T-helper 2 cell treated with Interferon-gamma antibody and Interleukin-4, amounts not matched to agents 5 μg/mL and 100 μg/mL, for 36 hours (primary cell): Measurements from ENCODE around the gene PAH.
"Not testable (repeated sequence)": the region's sequence is repeated elsewhere in the genome, so short reads cannot be mapped to it uniquely, and the experiment has no call there.

ENCODE experiments used
- DNase-seq: peaks from one replicate; pipeline ENCODE4 v3.0.0; 2021; ENCODE audit warnings: low spot score
- H3K27ac Mint-ChIP-seq: one replicate; pipeline ENCODE4 v1.8.0; 2021; ENCODE audit warnings: mild to moderate bottlenecking, mixed read lengths
- H3K27me3 Mint-ChIP-seq: one replicate; pipeline ENCODE4 v1.8.0; 2021; ENCODE audit warnings: low read depth, mixed read lengths
- H3K36me3 Mint-ChIP-seq: one replicate; pipeline ENCODE4 v1.8.0; 2021; ENCODE audit warnings: low read depth, mixed read lengths
- H3K4me1 Mint-ChIP-seq: one replicate; pipeline ENCODE4 v1.8.0; 2021; ENCODE audit warnings: low read depth, mixed read lengths
- H3K4me3 Mint-ChIP-seq: one replicate; pipeline ENCODE4 v1.8.0; 2022; ENCODE audit warnings: mild to moderate bottlenecking, moderate library complexity, mixed read lengths
- H3K9me3 Mint-ChIP-seq: one replicate; pipeline ENCODE4 v1.8.0; 2021; ENCODE audit warnings: mixed read lengths

The PAH gene

DNA sequence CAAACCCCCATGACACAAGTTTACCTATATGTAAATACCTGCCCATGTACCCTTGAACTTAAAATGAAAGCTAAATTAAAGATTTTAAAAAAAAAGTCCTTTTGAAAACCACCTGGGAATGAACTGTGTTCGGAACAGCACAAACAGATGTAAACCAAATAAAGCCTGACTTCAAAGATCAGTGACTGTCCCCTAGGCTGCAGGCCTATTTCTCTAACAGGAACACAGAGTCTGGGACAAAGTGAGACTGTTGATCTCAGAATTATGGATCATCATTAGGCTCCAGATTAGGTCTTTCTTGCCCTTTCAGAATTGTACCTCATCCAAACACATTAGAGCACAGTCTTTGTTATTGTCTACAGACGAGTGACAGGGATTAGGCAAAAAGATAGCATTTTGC is 54.6 kb downstream of the PAH start:
- H3K4me3 Mint-ChIP-seq: no peak overlapping the region
- H3K27me3 Mint-ChIP-seq: no peaks in the 10 kb centered on the region
- DNase-seq: no peak
- no peak overlapping the region for H3K27ac Mint-ChIP-seq
- H3K36me3 Mint-ChIP-seq: no peaks in the 10 kb centered on the region
- H3K9me3 Mint-ChIP-seq: peaks cover 7% of the 10 kb centered on the region
- no peaks in the 10 kb centered on the region for H3K4me1 Mint-ChIP-seq

DNA sequence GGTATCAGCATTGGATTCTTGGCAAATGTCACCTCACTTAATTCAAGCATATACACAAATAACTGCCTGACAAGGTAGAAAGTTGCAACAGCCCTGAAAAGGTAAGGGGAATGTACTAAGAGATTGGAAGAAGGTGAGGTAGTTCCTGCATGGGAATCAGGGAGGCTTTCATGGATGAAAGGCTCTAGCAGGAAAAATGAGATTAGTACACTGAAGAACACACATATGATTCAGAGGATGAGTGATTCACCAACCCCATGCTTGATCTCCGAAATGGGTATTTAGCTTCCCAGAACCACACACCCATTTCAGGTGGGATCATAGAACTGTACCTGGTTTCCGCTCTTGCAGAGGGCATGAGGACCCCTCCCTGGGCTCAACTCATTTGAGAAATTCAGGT is 65.8 kb downstream of the PAH start:
- Mint-ChIP-seq H3K4me1 (no peaks in the 10 kb centered on the region), H3K4me3 (no peak overlapping the region), H3K27ac (no peak overlapping the region), H3K27me3 (peaks cover 2% of the 10 kb centered on the region), H3K36me3 (no peaks in the 10 kb centered on the region), H3K9me3 (no peaks in the 10 kb centered on the region)
- DNase-seq: no peak

DNA sequence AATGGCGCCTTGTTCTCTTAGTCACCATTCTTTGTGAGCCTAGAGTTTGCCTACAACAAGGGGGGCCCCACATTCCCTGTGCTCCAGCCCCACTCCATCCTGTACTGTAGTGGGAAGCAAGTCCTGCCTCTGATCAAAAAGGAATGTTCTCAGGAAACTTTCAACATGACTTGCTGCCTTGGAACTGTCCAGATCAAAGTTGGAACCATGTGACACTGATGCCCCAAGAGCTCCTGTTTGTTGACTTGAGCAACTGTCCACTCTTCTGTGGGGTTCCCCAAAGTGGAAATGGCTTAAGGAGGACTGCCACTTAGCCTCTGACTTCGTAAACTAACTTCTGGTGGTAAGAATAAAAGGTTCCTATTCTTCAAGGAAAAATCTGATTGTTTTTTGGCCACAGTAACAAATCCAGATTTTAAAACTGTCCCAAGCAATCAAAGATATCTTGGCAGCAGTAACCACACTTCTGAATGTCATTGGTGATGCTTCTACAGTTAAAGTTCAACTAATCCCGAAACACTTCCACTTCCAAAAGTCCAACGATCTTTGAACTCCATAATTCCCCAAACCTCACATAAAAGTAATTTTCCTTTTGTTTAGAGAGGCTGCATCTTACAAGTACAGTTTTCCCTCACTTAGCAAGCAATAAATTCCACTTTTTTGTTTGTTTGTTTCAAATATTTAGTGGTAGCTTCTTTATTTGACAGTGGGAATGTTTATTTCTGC is 67.2 kb downstream of the PAH start:
- no peak overlapping the region for H3K27ac Mint-ChIP-seq
- DNase-seq: no peak
- H3K36me3 Mint-ChIP-seq: no peaks in the 10 kb centered on the region
- no peak overlapping the region for H3K4me3 Mint-ChIP-seq
- no peaks in the 10 kb centered on the region for H3K9me3 Mint-ChIP-seq
- peaks cover 2% of the 10 kb centered on the region for H3K27me3 Mint-ChIP-seq
- H3K4me1 Mint-ChIP-seq: no peaks in the 10 kb centered on the region

DNA sequence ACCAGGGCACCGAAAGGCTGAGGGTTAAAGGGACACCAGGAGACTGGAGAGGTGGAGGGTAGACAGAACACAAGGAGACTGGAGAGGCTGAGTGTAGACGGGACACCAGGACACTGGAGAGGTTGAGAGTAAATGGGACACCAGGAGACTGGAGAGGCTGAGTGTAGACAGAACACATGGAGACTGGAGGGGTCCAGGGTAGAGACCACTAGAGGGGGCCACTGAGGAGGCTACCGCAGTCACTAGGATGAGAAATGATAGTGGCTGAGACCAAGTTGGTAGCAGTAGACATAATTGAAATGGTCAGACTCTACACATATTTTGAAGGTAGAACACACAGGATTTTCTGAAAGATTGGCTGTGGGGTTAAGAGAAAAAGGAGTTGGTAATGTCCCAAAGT is 68.2 kb downstream of the PAH start:
- Mint-ChIP-seq H3K9me3 (no peaks in the 10 kb centered on the region), H3K4me1 (no peaks in the 10 kb centered on the region), H3K27ac (no peak overlapping the region), H3K36me3 (no peaks in the 10 kb centered on the region), H3K4me3 (no peak overlapping the region), H3K27me3 (no peaks in the 10 kb centered on the region)
- DNase-seq: no peak

DNA sequence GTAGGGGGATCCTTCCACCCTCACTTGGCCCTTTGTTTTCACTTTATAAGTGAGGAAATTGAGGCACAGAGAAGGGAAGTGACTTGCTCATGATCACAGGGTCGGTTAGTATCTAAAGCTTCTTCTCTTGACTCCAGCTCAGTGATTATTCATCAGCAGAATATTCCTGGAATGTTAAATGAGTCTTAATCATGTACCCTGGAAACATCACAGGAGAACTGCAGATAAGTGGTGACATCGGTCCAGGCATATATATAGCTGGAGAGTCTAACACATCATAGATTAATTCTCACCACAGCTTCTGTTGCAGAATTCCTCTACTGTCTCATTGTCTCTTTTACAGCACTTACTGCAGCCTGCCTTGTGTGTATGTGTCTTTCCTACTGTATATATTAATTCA is 69.9 kb downstream of the PAH start:
- no peaks in the 10 kb centered on the region for H3K36me3 Mint-ChIP-seq
- DNase-seq: no peak
- H3K4me3 Mint-ChIP-seq: no peak overlapping the region
- H3K27ac Mint-ChIP-seq: no peak overlapping the region
- H3K27me3 Mint-ChIP-seq: no peaks in the 10 kb centered on the region
- no peaks in the 10 kb centered on the region for H3K4me1 Mint-ChIP-seq
- no peaks in the 10 kb centered on the region for H3K9me3 Mint-ChIP-seq

DNA sequence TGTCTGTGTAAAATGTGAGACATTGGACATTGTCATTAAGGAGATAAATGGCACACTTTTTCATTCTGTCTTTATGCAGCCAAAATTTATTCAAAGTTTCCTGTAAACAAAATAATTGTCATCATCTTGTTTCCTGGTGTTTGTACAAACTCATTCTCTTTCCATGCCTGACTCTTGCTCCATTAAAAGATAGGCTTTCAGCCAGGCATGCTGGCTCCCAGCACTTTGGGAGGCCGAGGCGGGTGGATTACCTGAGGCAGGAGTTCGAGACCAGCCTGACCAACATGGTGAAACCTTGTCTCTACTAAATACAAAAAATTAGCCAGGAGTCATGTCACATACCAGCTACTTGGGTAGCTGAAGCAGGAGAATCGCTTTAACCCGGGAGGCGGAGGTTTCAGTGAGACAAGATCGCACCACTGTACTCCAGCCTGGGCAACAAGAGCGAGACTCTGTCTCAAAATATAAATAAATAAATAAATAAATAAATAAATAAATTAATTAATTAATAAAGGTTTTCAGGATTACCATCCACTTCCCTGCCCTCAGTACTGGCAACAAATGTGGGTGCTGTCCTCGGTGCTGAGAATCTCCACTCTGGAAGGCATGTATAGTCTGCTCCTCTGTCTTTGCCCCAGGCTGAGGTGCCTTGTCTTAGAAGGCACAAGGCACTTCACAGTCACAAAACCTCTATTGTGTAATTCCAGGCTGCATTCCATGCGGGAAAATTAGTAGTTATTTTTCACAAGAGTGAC is 83.2 kb downstream of the PAH start:
- no peak overlapping the region for H3K27ac Mint-ChIP-seq

DNA sequence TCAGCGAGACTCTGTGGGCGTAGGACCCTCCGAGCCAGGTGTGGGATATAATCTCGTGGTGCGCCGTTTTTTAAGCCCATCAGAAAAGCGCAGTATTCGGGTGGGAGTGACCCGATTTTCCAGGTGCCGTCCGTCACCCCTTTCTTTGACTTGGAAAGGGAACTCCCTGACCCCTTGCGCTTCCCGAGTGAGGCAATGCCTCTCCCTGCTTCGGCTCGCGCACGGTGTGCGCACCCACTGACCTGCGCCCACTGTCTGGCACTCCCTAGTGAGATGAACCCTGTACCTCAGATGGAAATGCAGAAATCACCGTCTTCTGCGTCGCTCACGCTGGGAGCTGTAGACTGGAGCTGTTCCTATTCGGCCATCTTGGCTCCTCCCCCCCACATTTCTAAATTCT is 84.2 kb downstream of the PAH start:
- not testable (repeated sequence) for H3K27ac Mint-ChIP-seq, H3K9me3 Mint-ChIP-seq, H3K27me3 Mint-ChIP-seq, DNase-seq, H3K4me3 Mint-ChIP-seq, H3K4me1 Mint-ChIP-seq, H3K36me3 Mint-ChIP-seq

More for the DNA sequence above, 83.2 kb downstream of the PAH start:
- no peaks in the 10 kb centered on the region for H3K27me3 Mint-ChIP-seq
- no peak for DNase-seq
- H3K4me3 Mint-ChIP-seq: no peak overlapping the region
- no peaks in the 10 kb centered on the region for H3K36me3 Mint-ChIP-seq
- no peaks in the 10 kb centered on the region for H3K4me1 Mint-ChIP-seq
- H3K9me3 Mint-ChIP-seq: no peaks in the 10 kb centered on the region

DNA sequence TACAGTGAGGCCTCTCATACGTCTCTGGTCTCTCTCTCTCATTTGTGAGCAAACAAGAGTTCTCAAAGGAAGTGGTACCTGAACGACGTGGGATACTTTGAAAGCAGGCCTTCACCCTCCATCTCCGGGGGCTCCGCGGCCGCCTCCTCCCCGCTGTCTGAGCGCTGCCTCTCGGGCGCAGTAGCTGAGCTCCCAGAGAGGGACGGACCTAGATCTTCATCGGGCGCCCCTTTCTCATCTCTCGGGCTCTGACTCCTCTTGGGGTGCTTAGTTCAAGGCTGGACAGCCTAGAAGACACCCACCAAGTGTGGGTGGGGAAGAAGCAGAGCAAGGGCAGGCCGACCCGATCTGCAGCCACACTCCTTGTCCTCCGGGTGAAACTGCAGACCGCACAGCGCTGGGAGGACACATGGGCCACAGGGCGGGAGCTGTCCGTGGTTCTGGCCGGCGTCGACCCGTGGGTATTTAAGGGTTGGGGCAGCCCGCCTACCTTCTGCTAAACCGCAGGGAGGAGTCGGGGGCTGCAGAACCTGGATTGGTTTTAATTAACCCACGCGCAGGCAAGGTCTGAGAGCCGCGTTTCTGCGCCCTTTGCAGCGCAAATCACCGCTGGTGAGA is 92.7 kb downstream of the PAH start:
- H3K27ac Mint-ChIP-seq: no peak overlapping the region
- H3K27me3 Mint-ChIP-seq: peaks cover 18% of the 10 kb centered on the region
- no peaks in the 10 kb centered on the region for H3K9me3 Mint-ChIP-seq
- no peaks in the 10 kb centered on the region for H3K4me1 Mint-ChIP-seq
- H3K4me3 Mint-ChIP-seq: no peak overlapping the region
- no peak for DNase-seq
- H3K36me3 Mint-ChIP-seq: no peaks in the 10 kb centered on the region

DNA sequence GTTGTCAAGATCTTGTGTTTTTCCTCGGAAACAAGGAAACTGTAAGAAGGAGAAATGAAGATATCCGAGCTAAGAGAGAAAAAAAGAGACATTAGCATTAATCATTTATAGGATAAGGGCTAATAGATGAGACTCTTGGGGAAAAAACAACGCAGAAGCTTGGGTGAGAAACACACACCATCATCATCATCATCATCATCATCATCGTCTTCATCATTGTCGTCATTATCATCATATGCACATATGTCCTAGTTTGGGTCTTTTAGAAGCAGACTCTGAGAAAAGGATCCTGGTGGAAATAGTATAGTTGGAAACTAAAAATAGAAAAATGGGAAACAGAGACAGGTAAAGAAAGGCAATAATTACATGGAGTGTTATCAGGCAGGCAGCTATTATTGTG is 95.9 kb downstream of the PAH start:
- no peak for DNase-seq
- Mint-ChIP-seq H3K9me3 (no peaks in the 10 kb centered on the region), H3K27me3 (peaks cover 18% of the 10 kb centered on the region), H3K4me3 (no peak overlapping the region), H3K27ac (no peak overlapping the region), H3K36me3 (no peaks in the 10 kb centered on the region), H3K4me1 (no peaks in the 10 kb centered on the region)

DNA sequence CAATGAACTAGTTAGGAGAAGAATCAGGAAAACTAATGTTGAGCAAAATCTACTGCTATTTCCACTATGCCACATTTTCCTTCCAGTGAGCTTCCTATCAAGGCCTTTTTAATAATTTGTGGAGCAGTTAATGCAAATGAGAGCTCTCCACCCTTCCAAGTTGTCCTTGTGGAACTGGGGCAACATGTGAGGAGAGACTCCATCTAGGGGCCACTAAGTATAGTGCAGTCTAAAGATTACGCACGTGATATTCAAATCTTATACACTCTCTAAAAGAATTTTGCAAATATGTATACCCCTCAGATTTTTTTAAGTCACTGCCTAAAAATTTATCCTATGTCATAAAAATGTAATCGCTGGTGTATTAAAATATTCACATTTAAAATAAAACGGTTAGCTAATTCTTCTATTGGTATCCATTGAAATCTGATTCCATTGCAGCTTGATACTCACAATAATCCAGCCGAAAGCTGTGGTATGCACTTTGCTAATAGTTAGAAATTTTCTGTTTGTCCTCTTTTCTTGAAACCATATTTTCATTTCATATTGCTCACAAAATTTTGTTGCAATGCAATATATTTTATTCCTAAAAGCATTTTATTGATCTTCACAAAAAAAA is 100.1 kb downstream of the PAH start:
- no peaks in the 10 kb centered on the region for H3K9me3 Mint-ChIP-seq
- no peaks in the 10 kb centered on the region for H3K36me3 Mint-ChIP-seq
- no peaks in the 10 kb centered on the region for H3K27me3 Mint-ChIP-seq
- no peak overlapping the region for H3K27ac Mint-ChIP-seq
- H3K4me3 Mint-ChIP-seq: no peak overlapping the region
- no peaks in the 10 kb centered on the region for H3K4me1 Mint-ChIP-seq
- DNase-seq: no peak

DNA sequence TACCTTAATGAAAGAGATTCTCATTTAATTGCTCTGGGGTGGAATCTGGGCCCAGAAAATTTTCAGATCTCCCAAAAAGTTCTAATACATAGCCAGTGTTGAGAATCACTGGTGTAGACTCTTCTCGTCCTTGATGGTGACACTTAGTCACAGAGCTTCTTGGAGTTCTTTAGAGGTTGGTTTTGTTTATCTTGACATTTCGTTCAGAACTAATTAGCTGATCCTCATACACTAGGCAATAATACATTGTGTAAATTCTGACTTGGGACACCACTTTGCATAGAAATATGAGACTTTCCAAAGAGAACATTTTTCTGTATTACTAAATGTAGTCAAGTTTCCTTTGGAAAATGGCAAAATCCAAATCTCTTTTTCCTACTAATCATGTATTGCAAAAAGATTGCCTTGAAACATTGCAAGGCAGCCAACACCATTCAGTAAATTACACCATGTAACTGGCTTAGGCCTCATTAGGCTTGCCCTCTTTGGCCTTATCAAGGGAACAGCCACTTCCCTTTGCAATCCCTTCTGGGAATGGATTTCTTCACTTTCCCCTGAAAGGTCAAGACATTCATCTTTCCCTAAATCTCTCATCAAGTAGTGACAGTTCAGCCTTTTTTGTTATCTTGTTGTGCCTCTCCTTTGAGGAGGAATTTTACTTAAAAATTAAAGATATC is 102.2 kb downstream of the PAH start:
- H3K27ac Mint-ChIP-seq: no peak overlapping the region
- H3K36me3 Mint-ChIP-seq: no peaks in the 10 kb centered on the region
- H3K9me3 Mint-ChIP-seq: no peaks in the 10 kb centered on the region
- no peaks in the 10 kb centered on the region for H3K4me1 Mint-ChIP-seq
- H3K4me3 Mint-ChIP-seq: no peak overlapping the region
- DNase-seq: no peak
- no peaks in the 10 kb centered on the region for H3K27me3 Mint-ChIP-seq

DNA sequence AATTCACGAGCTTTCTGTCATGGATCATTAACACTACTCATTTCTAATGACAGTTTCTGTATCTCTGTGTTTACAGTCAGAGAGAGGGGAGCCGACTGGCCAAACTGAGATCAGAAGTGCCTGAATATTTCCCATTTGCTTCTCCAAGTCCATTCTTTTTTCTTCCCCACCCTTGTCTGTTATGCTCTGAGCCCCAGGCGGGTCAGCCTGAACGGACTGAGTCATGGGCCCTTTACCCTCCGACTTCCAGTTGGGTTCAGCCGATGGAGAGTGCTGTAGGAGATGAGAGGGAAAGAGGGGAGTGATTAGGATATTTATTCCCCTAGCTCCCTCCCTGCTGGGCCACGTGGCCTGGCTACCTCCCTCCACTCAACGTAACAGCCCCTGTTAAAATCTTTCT is 104.7 kb downstream of the PAH start:
- H3K4me1 Mint-ChIP-seq: no peaks in the 10 kb centered on the region
- no peak overlapping the region for H3K27ac Mint-ChIP-seq
- no peaks in the 10 kb centered on the region for H3K27me3 Mint-ChIP-seq
- no peak for DNase-seq
- no peak overlapping the region for H3K4me3 Mint-ChIP-seq
- no peaks in the 10 kb centered on the region for H3K9me3 Mint-ChIP-seq
- H3K36me3 Mint-ChIP-seq: no peaks in the 10 kb centered on the region

DNA sequence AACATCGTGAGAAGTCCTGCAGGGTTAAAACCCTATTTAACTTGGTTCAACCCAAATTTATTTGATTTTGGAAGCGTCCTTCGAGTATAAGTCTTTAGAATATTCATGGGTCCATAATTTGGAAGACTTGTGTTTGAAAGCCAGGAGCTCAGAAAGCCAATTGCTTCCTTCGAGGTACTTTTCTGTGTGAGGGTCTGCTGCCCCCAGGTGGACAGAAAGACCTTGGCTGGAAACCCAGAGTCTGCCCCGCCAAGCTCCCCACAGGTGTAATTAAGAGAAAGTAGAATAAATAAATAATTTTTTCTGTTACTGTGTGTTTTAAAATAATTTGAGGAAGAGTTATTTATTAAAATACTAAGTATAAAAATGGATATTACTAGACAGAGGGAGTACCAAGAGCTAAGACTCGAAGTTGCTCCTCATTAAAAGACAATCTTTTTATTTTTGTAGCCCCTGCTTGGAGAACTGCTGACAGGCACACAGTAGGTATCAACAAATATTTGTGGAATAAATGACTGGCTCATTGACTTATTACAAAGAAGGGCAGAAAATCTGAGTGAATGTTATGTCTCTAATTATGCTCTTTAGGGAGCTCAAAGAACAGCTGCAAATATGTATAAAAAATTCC is 105.8 kb downstream of the PAH start:
- H3K4me3 Mint-ChIP-seq: no peak overlapping the region
- H3K27me3 Mint-ChIP-seq: no peaks in the 10 kb centered on the region
- no peak overlapping the region for H3K27ac Mint-ChIP-seq
- H3K36me3 Mint-ChIP-seq: no peaks in the 10 kb centered on the region
- DNase-seq: no peak
- no peaks in the 10 kb centered on the region for H3K9me3 Mint-ChIP-seq
- no peaks in the 10 kb centered on the region for H3K4me1 Mint-ChIP-seq
